GM06990 (cell line): ENCODE measurements around the gene INSL3.

Experiments
- DNase-seq: peaks from one replicate; pipeline ENCODE4 v3.0.0-alpha.2; 2011; ENCODE audit not compliant: insufficient read length; ENCODE audit errors: extremely low read depth
- H3K27me3 ChIP-seq: replicated peaks from 2 replicates; pipeline ENCODE4 v1.6.0; 2011; ENCODE audit warnings: low read length; ENCODE audit not compliant: control insufficient read depth, insufficient read depth
- H3K36me3 ChIP-seq: 2 replicates; pipeline ENCODE4 v1.5.1; 2011; ENCODE audit warnings: low read length; ENCODE audit not compliant: control insufficient read depth, insufficient read depth
- H3K4me3 ChIP-seq: replicated peaks from 2 replicates; pipeline ENCODE4 v1.5.1; 2011; ENCODE audit warnings: low read depth, mild to moderate bottlenecking, control low read depth, low read length
- TF ChIP-seq, protein P1 (sequence below): IDR thresholded peaks from 2 replicates; pipeline ENCODE4 v1.5.1; 2011; ENCODE audit warnings: low read length, control low read depth, mild to moderate bottlenecking, inconsistent platforms; ENCODE audit not compliant: insufficient read depth, poor library complexity, severe bottlenecking

The INSL3 gene

DNA sequence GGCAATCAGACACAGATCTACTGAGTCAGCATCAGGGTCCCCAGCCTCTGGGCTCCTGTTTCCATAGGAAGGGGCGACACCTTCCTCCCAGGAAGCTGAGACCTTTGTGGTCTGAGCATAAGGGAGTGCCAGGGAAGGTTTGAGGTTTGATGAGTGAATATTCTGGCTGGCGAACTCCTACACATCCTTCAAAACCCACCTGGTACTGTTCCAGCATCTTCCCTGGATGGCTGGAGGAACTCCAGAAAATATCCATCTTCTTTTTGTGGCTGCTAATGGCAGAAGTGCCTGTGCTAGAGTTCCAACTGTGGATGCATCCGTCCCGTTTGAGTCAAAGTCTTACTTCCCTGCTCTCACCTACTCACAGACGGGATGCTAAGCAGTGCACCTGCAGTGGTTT lies 9.2 kb downstream of the INSL3 start:
- H3K36me3 ChIP-seq, result no peaks in the 10 kb centered on the region
- no peak overlapping the region for H3K4me3 ChIP-seq
- TF ChIP-seq, protein P1, sequence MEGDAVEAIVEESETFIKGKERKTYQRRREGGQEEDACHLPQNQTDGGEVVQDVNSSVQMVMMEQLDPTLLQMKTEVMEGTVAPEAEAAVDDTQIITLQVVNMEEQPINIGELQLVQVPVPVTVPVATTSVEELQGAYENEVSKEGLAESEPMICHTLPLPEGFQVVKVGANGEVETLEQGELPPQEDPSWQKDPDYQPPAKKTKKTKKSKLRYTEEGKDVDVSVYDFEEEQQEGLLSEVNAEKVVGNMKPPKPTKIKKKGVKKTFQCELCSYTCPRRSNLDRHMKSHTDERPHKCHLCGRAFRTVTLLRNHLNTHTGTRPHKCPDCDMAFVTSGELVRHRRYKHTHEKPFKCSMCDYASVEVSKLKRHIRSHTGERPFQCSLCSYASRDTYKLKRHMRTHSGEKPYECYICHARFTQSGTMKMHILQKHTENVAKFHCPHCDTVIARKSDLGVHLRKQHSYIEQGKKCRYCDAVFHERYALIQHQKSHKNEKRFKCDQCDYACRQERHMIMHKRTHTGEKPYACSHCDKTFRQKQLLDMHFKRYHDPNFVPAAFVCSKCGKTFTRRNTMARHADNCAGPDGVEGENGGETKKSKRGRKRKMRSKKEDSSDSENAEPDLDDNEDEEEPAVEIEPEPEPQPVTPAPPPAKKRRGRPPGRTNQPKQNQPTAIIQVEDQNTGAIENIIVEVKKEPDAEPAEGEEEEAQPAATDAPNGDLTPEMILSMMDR, result no peak
- H3K27me3 ChIP-seq, result 0 out of 2 replicates have a peak, but pooled peaks cover 1% of the 10 kb centered on the region
- no peak for DNase-seq

DNA sequence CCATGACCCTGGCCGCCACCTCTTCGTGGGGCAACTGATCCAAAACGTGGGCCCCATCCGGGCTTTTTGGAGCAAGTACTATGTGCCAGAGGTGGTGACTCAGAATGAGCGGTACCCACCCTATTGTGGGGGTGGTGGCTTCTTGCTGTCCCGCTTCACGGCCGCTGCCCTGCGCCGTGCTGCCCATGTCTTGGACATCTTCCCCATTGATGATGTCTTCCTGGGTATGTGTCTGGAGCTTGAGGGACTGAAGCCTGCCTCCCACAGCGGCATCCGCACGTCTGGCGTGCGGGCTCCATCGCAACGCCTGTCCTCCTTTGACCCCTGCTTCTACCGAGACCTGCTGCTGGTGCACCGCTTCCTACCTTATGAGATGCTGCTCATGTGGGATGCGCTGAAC lies 9.6 kb downstream of the INSL3 start:
- H3K27me3 ChIP-seq, result 0 out of 2 replicates have a peak, but pooled peaks cover 1% of the 10 kb centered on the region
- H3K4me3 ChIP-seq, result no peak overlapping the region
- TF ChIP-seq, protein P1, result no peak
- no peaks in the 10 kb centered on the region for H3K36me3 ChIP-seq
- no peak for DNase-seq

DNA sequence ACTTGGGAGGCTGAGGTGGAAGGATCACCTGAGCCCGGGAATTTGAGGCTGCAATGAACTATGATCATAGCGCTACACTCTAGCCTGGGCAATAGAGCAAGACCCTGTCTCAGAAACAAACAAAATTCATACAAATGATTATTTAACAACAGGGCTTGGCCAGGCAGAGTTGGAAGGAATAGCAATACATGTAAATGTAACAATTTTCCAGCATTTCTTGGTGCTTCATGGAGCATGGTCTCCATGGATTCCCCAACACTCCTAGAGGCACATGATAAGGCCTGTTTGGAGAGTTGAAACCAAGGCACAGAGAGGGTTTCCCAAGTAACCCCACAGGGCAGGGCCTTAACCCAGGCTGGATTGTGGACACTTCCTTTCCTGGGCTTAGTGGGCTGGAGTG lies 10.2 kb downstream of the INSL3 start:
- H3K27me3 ChIP-seq, result 0 out of 2 replicates have a peak, but pooled peaks cover 1% of the 10 kb centered on the region
- TF ChIP-seq, protein P1, result no peak
- DNase-seq, result no peak
- no peak overlapping the region for H3K4me3 ChIP-seq
- H3K36me3 ChIP-seq, result no peaks in the 10 kb centered on the region

DNA sequence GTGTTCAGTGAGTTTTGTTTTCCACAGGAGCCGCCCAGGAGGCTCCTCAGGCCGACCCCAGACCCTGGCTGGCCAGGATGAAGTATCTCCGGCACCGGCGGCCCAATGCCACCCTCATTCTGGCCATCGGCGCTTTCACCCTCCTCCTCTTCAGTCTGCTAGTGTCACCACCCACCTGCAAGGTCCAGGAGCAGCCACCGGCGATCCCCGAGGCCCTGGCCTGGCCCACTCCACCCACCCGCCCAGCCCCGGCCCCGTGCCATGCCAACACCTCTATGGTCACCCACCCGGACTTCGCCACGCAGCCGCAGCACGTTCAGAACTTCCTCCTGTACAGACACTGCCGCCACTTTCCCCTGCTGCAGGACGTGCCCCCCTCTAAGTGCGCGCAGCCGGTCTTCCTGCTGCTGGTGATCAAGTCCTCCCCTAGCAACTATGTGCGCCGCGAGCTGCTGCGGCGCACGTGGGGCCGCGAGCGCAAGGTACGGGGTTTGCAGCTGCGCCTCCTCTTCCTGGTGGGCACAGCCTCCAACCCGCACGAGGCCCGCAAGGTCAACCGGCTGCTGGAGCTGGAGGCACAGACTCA lies 13.5 kb downstream of the INSL3 start:
- no peak for DNase-seq
- TF ChIP-seq, protein P1, result no peak
- Histone ChIP-seq H3K36me3 (no peaks in the 10 kb centered on the region), H3K27me3 (0 out of 2 replicates have a peak, but pooled peaks cover 1% of the 10 kb centered on the region), H3K4me3 (no peak overlapping the region)

DNA sequence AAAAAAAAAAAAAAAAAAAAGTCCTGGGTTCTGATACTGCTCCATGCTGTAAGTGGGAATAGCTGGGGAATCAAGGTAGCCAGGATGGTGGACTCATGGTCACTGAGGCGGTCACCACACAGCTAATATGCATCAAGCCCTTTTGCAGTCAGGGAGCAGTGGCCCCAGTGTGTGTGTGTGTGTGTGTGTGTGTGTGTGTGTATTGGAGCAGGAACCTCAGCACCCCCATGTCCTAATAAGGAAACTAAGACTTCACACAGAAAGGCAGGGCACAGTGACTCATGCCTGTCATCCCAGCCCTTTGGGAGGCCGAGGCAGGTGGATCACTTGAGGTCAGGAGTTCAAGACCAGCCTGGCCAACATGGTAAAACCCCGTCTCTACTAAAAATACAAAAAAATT lies 14.4 kb downstream of the INSL3 start:
- DNase-seq, result no peak
- H3K27me3 ChIP-seq, result 0 out of 2 replicates have a peak, but pooled peaks cover 1% of the 10 kb centered on the region
- TF ChIP-seq, protein P1, result no peak
- no peaks in the 10 kb centered on the region for H3K36me3 ChIP-seq
- no peak overlapping the region for H3K4me3 ChIP-seq

DNA sequence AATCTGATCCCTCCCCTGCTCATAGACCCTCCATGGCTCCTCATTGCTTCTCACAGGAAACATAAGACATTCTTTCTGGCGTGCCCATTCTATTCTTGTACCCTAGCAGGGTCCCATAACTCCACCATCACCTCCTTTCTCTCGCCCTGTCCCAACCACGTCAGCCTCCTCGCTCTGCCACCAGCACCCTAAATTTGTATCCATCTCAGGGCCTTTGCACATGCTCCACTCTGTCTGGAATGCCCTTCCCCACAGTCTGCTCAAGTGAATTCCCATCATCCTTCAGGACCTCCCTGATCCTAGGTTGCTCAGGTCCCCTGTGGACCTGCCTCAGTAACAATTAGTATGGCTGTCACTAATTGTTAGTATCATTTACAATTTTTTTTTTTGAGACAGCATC lies 15.9 kb downstream of the INSL3 start:
- Histone ChIP-seq H3K27me3 (0 out of 2 replicates have a peak, but pooled peaks cover 1% of the 10 kb centered on the region), H3K4me3 (no peak overlapping the region), H3K36me3 (no peaks in the 10 kb centered on the region)
- no peak for DNase-seq
- TF ChIP-seq, protein P1, result no peak
